Posterior cingulate gyrus (tissue), 11 donors: ENCODE data around the gene CYP3A4.
"Not testable (repeated sequence)": the region's sequence is repeated elsewhere in the genome, so short reads cannot be mapped to it uniquely, and the experiment has no call there.

Experiments
- DNase-seq, 10 donors: peaks; one replicate each; pipeline versions ENCODE4 v3.0.0 to v3.0.0-alpha.2; 2020 to 2021; ENCODE audit warnings: mixed read lengths in 3 of 10
- intact Hi-C: fragments of 100-400 bp; cut with DNase I; formaldehyde crosslinking; loops from one replicate; pipeline ENCODE4 v1.15.1; 2023

CYP3A4 gene

GRCh38 chr7:99762680-99763327 is 21.2 kb downstream of the CYP3A4 start:
- DNase-seq, result no peak
- intact Hi-C loops, result no loop called here

GRCh38 chr7:99755085-99755484 is 28.9 kb downstream of the CYP3A4 start:
- intact Hi-C loops, result no loop called here
- no peak for DNase-seq

GRCh38 chr7:99752356-99752755 is 31.6 kb downstream of the CYP3A4 start:
- no peak for DNase-seq
- intact Hi-C loops, result no loop called here

- DNase-seq, intact Hi-C loops: not testable (repeated sequence)
These were observed 32.5 kb downstream of the CYP3A4 start for GRCh38 chr7:99751322-99752052.

GRCh38 chr7:99748846-99749579 is 35.0 kb downstream of the CYP3A4 start:
- intact Hi-C loops, result no loop called here
- DNase-seq, result no peak

- intact Hi-C loops, DNase-seq: not testable (repeated sequence)
These were observed 37.1 kb downstream of the CYP3A4 start for GRCh38 chr7:99746915-99747314.

GRCh38 chr7:99745395-99745794 is 38.6 kb downstream of the CYP3A4 start:
- intact Hi-C loops, result not testable (repeated sequence)

GRCh38 chr7:99742737-99743394 is 41.1 kb downstream of the CYP3A4 start:
- no peak for DNase-seq
- intact Hi-C loops, result no loop called here

More at GRCh38 chr7:99745395-99745794, 38.6 kb downstream of the CYP3A4 start:
- DNase-seq, result not testable (repeated sequence)

GRCh38 chr7:99741441-99741795 is 42.6 kb downstream of the CYP3A4 start:
- intact Hi-C loops, result no loop called here
- no peak for DNase-seq

- DNase-seq, result no peak
- intact Hi-C loops, result no loop called here
These were observed 43.2 kb downstream of the CYP3A4 start for GRCh38 chr7:99740573-99741440.

- intact Hi-C loops, result no loop called here
- DNase-seq, result no peak
These were observed 44.0 kb downstream of the CYP3A4 start for GRCh38 chr7:99739699-99740572.

- intact Hi-C loops, result no loop called here
- no peak for DNase-seq
These were observed 46.3 kb downstream of the CYP3A4 start for GRCh38 chr7:99737726-99738125.

- DNase-seq, intact Hi-C loops: not testable (repeated sequence)
These were observed 47.3 kb downstream of the CYP3A4 start for GRCh38 chr7:99736667-99737066.

GRCh38 chr7:99734987-99735386 is 49.0 kb downstream of the CYP3A4 start, which contains the start of gene CYP3A7:
Gene CYP3A7 (minus strand): TSS chr7:99735196. CDS start chr7:99735093, 103 bp downstream.
- intact Hi-C loops, result no loop called here
- no peak for DNase-seq

GRCh38 chr7:99733448-99733847 is 50.5 kb downstream of the CYP3A4 start:
- no peak for DNase-seq
- intact Hi-C loops, result no loop called here

- DNase-seq, result no peak
- intact Hi-C loops, result no loop called here
These were observed 51.0 kb downstream of the CYP3A4 start for GRCh38 chr7:99733003-99733402.

GRCh38 chr7:99731638-99732374 is 52.2 kb downstream of the CYP3A4 start:
- intact Hi-C loops, result no loop called here
- DNase-seq, result no peak

- intact Hi-C loops, result no loop called here
- no peak for DNase-seq
These were observed 53.0 kb downstream of the CYP3A4 start for GRCh38 chr7:99730992-99731391.
